ENCODE measurements around the gene ELP2.

DNA sequence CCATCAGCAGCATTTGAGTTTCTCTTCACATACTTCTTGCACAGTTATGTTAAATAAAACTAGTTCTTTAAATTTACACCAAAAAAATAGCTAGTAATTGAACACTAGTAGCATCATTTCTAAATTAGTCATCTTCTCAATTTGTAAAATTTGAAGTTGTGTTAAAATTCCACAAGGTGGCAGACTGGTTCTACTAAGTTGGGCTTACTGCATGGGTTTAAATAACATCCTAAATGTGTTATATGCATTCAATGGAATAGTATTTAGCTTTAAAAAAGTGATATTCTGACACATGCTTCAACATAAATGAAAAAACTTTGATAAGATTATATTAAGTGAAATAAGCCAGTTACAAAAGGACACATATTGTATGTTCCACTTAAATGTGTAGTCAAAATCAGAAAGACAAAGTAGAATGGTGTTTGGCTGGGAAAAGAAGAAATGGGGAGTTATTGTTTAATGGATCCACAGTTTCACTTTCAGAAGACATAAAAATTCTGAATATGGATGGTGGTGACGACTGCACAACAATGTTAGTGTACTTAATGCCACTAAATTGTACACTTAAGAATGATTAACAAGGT, 33.7 kb upstream of the ELP2 start:
- TF ChIP-seq, protein P1, sequence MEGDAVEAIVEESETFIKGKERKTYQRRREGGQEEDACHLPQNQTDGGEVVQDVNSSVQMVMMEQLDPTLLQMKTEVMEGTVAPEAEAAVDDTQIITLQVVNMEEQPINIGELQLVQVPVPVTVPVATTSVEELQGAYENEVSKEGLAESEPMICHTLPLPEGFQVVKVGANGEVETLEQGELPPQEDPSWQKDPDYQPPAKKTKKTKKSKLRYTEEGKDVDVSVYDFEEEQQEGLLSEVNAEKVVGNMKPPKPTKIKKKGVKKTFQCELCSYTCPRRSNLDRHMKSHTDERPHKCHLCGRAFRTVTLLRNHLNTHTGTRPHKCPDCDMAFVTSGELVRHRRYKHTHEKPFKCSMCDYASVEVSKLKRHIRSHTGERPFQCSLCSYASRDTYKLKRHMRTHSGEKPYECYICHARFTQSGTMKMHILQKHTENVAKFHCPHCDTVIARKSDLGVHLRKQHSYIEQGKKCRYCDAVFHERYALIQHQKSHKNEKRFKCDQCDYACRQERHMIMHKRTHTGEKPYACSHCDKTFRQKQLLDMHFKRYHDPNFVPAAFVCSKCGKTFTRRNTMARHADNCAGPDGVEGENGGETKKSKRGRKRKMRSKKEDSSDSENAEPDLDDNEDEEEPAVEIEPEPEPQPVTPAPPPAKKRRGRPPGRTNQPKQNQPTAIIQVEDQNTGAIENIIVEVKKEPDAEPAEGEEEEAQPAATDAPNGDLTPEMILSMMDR (conservative IDR thresholded peaks at IDR 0.05; ENCODE audit: low read depth, low read length): peak; percentile 68
- no peak for TF ChIP-seq EZH2 (IDR thresholded peaks at IDR 0.05; ENCODE audit: borderline replicate concordance, low read depth, low read length, poor library complexity, severe bottlenecking)

Measured in A673 (cell line).